Neuronal stem cell (in vitro differentiated cells): ENCODE data around the gene CCDC70.

Experiments
- DNase-seq: peaks from one replicate; pipeline ENCODE4 v3.0.0-alpha.2; 2013; ENCODE audit warnings: low spot score
- H2AFZ ChIP-seq: one replicate; pipeline ENCODE4 v1.6.1; 2013; ENCODE audit warnings: mild to moderate bottlenecking, low read length, inconsistent platforms
- H2AK5ac ChIP-seq: 2 replicates; pipeline ENCODE4 v1.6.1; 2013; ENCODE audit warnings: low read depth, mild to moderate bottlenecking, inconsistent platforms, low read length, moderate library complexity, mixed read lengths
- H2BK120ac ChIP-seq: 2 replicates; pipeline ENCODE4 v1.6.1; 2013; ENCODE audit warnings: low read depth, mild to moderate bottlenecking, inconsistent platforms, low read length, moderate library complexity, mixed read lengths
- H2BK12ac ChIP-seq: one replicate; pipeline ENCODE4 v1.6.1; 2013; ENCODE audit warnings: low read length, inconsistent platforms
- H2BK15ac ChIP-seq: 2 replicates; pipeline ENCODE4 v1.6.1; 2013; ENCODE audit warnings: mild to moderate bottlenecking, low read length, inconsistent platforms, mixed read lengths
- H2BK5ac ChIP-seq: one replicate; pipeline ENCODE4 v1.6.1; 2013; ENCODE audit warnings: inconsistent platforms, mild to moderate bottlenecking, low read length, moderate library complexity
- H3K14ac ChIP-seq: one replicate; pipeline ENCODE4 v1.6.1; 2013; ENCODE audit warnings: low read length, inconsistent platforms
- H3K18ac ChIP-seq: 2 replicates; pipeline ENCODE4 v1.6.1; 2013; ENCODE audit warnings: low read length, inconsistent platforms
- H3K23ac ChIP-seq: 2 replicates; pipeline ENCODE4 v1.6.1; 2013; ENCODE audit warnings: low read depth, mild to moderate bottlenecking, mixed read lengths, low read length, inconsistent platforms; ENCODE audit not compliant: poor library complexity
- H3K27ac ChIP-seq: replicated peaks from 3 replicates; pipeline ENCODE4 v1.5.1; 2013; ENCODE audit warnings: low read length, inconsistent platforms
- H3K27me3 ChIP-seq, 3 experiments: 2 replicates each; pipeline ENCODE4 v1.6.1; 2013; ENCODE audit warnings: low read length in 3 of 3, mild to moderate bottlenecking in 2 of 3, inconsistent platforms in 1 of 3, low read depth in 1 of 3, mixed read lengths in 1 of 3, moderate library complexity in 1 of 3; ENCODE audit not compliant: control insufficient read depth in 3 of 3, insufficient read depth in 3 of 3
- H3K36me3 ChIP-seq, 2 donors: replicated peaks in 1 of 2; 2 replicates each; pipeline ENCODE4 v1.6.1; 2013; ENCODE audit warnings: low read length in 2 of 2; ENCODE audit not compliant: control insufficient read depth in 2 of 2, insufficient read depth in 2 of 2
- H3K4ac ChIP-seq: 2 replicates; pipeline ENCODE4 v1.6.1; 2013; ENCODE audit warnings: inconsistent platforms, mild to moderate bottlenecking, low read length, moderate library complexity
- H3K4me1 ChIP-seq, 2 donors: 1 replicate in 1 of 2; 2 replicates in 1 of 2; pipeline ENCODE4 v1.6.1; 2013; ENCODE audit warnings: low read length in 2 of 2, low read depth in 1 of 2; ENCODE audit not compliant: control insufficient read depth in 2 of 2, insufficient read depth in 1 of 2
- H3K4me2 ChIP-seq: one replicate; pipeline ENCODE4 v1.6.1; 2013; ENCODE audit warnings: mild to moderate bottlenecking, low read length, inconsistent platforms; ENCODE audit not compliant: insufficient read depth, poor library complexity, severe bottlenecking
- H3K4me3 ChIP-seq, 2 donors: 2 replicates each; pipeline ENCODE4 v1.5.1; 2013; ENCODE audit warnings: low read length in 2 of 2, mild to moderate bottlenecking in 2 of 2, inconsistent platforms in 1 of 2, moderate library complexity in 1 of 2
- H3K79me1 ChIP-seq: one replicate; pipeline ENCODE4 v1.6.1; 2013; ENCODE audit warnings: low read depth, mild to moderate bottlenecking, inconsistent platforms, low read length, moderate library complexity
- H3K9ac ChIP-seq: one replicate; pipeline ENCODE4 v1.6.1; 2013; ENCODE audit warnings: mild to moderate bottlenecking, low read depth, low read length, inconsistent platforms; ENCODE audit not compliant: poor library complexity
- H3K9me3 ChIP-seq, 2 donors: replicated peaks in 1 of 2; 2 replicates each; pipeline versions ENCODE3 to v1.6.1; 2013; ENCODE audit warnings: low read length in 2 of 2, mild to moderate bottlenecking in 2 of 2, inconsistent platforms in 1 of 2, low read depth in 1 of 2, mixed read lengths in 1 of 2, moderate library complexity in 1 of 2; ENCODE audit not compliant: control insufficient read depth in 2 of 2, insufficient read depth in 1 of 2
- H4K8ac ChIP-seq: one replicate; pipeline ENCODE4 v1.6.1; 2013; ENCODE audit warnings: low read depth, mild to moderate bottlenecking, inconsistent platforms, low read length, moderate library complexity
- H4K91ac ChIP-seq: one replicate; pipeline ENCODE4 v1.6.1; 2013; ENCODE audit warnings: low read length, low read depth, mild to moderate bottlenecking, inconsistent platforms; ENCODE audit not compliant: poor library complexity
- WGBS, 2 donors: extraction: QIAGEN DNeasy Blood & Tissue Kit; methylation state at CpG; one replicate each; pipeline ENCODE4 v1.1.7; 2013; ENCODE audit warnings: missing lambda C conversion rate in 2 of 2, mixed read lengths in 1 of 2; ENCODE audit not compliant: insufficient read length in 2 of 2, insufficient replicate concordance in 1 of 2; ENCODE audit errors: extremely low coverage in 2 of 2; 5-methylcytosine and 5-hydroxymethylcytosine counted together

Gene CCDC70

GRCh38 chr13:51845574-51846318 is 16.0 kb upstream of the CCDC70 start:
- Histone ChIP-seq H2AK5ac (no peak overlapping the region), H3K9ac (no peak overlapping the region), H2BK5ac (no peak overlapping the region), H3K14ac (no peak overlapping the region), H3K23ac (no peak overlapping the region), H3K4ac (no peak overlapping the region), H3K27ac (no peak overlapping the region), H4K91ac (no peak overlapping the region), H3K9me3 (peaks cover 4 to 8% of the 10 kb centered on the region in 2 donors), H3K18ac (no peak overlapping the region), H2BK15ac (no peak overlapping the region), H3K4me2 (no peak overlapping the region), H3K4me1 (peaks cover 0 to 4% of the 10 kb centered on the region in 2 donors), H3K79me1 (no peaks in the 10 kb centered on the region), H2AFZ (peak overlapping the region; percentile 95), H4K8ac (no peak overlapping the region), H3K4me3 (no peak overlapping the region), H3K36me3 (no peaks in the 10 kb centered on the region), H2BK120ac (no peak overlapping the region), H3K27me3 (peaks cover 0 to 13% (median 0%) of the 10 kb centered on the region in 3 experiments), H2BK12ac (no peak overlapping the region)
- no CpG with 5 or more reads among the region's 5 CpGs for WGBS, 2 donors
- DNase-seq = no peak

GRCh38 chr13:51846756-51847155 is 15.0 kb upstream of the CCDC70 start:
- no peak for DNase-seq

GRCh38 chr13:51848674-51849073 is 13.1 kb upstream of the CCDC70 start:
- Histone ChIP-seq H3K9me3 (peaks cover 4 to 8% of the 10 kb centered on the region in 2 donors), H2AFZ (no peak overlapping the region), H3K4me2 (no peak overlapping the region), H3K9ac (no peak overlapping the region), H3K14ac (no peak overlapping the region), H2AK5ac (no peak overlapping the region), H4K91ac (no peak overlapping the region), H3K18ac (no peak overlapping the region), H3K36me3 (no peaks in the 10 kb centered on the region), H3K23ac (no peak overlapping the region), H2BK15ac (no peak overlapping the region), H4K8ac (no peak overlapping the region), H3K4ac (no peak overlapping the region), H3K27me3 (peaks cover 0 to 5% (median 0%) of the 10 kb centered on the region in 3 experiments), H2BK5ac (no peak overlapping the region), H3K4me1 (peaks cover 0 to 2% of the 10 kb centered on the region in 2 donors), H3K79me1 (no peaks in the 10 kb centered on the region), H2BK12ac (no peak overlapping the region), H3K4me3 (no peak overlapping the region), H2BK120ac (no peak overlapping the region), H3K27ac (no peak overlapping the region)
- no CpG with 5 or more reads among the region's 4 CpGs for WGBS, 2 donors
- DNase-seq = no peak

More at GRCh38 chr13:51846756-51847155, 15.0 kb upstream of the CCDC70 start:
- H4K8ac ChIP-seq = no peak overlapping the region
- no peak overlapping the region for H2AK5ac ChIP-seq
- H2BK15ac ChIP-seq = no peak overlapping the region
- H2BK120ac ChIP-seq = no peak overlapping the region
- H3K9me3 ChIP-seq = peaks cover 4 to 8% of the 10 kb centered on the region in 2 donors
- no peak overlapping the region for H2AFZ ChIP-seq
- no peak overlapping the region for H3K18ac ChIP-seq
- H3K23ac ChIP-seq = no peak overlapping the region
- no CpG with 5 or more reads among the region's 1 CpG for WGBS, 2 donors
- H3K79me1 ChIP-seq = no peaks in the 10 kb centered on the region
- H2BK5ac ChIP-seq = no peak overlapping the region
- H3K27ac ChIP-seq = no peak overlapping the region
- no peak overlapping the region for H3K4me2 ChIP-seq
- H4K91ac ChIP-seq = no peak overlapping the region
- no peak overlapping the region for H3K9ac ChIP-seq
- H2BK12ac ChIP-seq = no peak overlapping the region
- H3K4me3 ChIP-seq = no peak overlapping the region
- H3K27me3 ChIP-seq = peaks cover 0 to 9% (median 0%) of the 10 kb centered on the region in 3 experiments
- no peak overlapping the region for H3K4ac ChIP-seq
- H3K4me1 ChIP-seq = peaks cover 0 to 2% of the 10 kb centered on the region in 2 donors
- H3K14ac ChIP-seq = no peak overlapping the region
- no peaks in the 10 kb centered on the region for H3K36me3 ChIP-seq

GRCh38 chr13:51849145-51850101 is 12.3 kb upstream of the CCDC70 start:
- H3K23ac ChIP-seq = no peak overlapping the region
- no peak overlapping the region for H4K91ac ChIP-seq
- no peak overlapping the region for H2BK15ac ChIP-seq
- DNase-seq = peak; percentile 40
- peaks cover 0 to 3% (median 0%) of the 10 kb centered on the region in 3 experiments for H3K27me3 ChIP-seq
- H3K36me3 ChIP-seq = no peaks in the 10 kb centered on the region
- no peak overlapping the region for H3K4me3 ChIP-seq
- no peak overlapping the region for H3K4me2 ChIP-seq
- no peak overlapping the region for H3K4ac ChIP-seq
- H2BK12ac ChIP-seq = no peak overlapping the region
- H3K18ac ChIP-seq = no peak overlapping the region
- H3K9me3 ChIP-seq = peaks cover 4 to 8% of the 10 kb centered on the region in 2 donors
- H2BK120ac ChIP-seq = no peak overlapping the region
- no peak overlapping the region for H2AK5ac ChIP-seq
- H3K14ac ChIP-seq = no peak overlapping the region
- no peak overlapping the region for H4K8ac ChIP-seq
- WGBS, 2 donors = no CpG with 5 or more reads among the region's 21 CpGs
- H2BK5ac ChIP-seq = no peak overlapping the region
- H3K9ac ChIP-seq = no peak overlapping the region
- H3K79me1 ChIP-seq = no peaks in the 10 kb centered on the region
- H3K27ac ChIP-seq = no peak overlapping the region
- H3K4me1 ChIP-seq = peaks cover 0 to 2% of the 10 kb centered on the region in 2 donors
- peak overlapping the region; percentile 61 for H2AFZ ChIP-seq
